Nephron (organoid): ENCODE data around the gene GRM1.

ENCODE experiments used
- H3K27ac Mint-ChIP-seq, 3 experiments: 2 replicates each; pipeline ENCODE4 v1.8.0; 2020; ENCODE audit warnings: mixed read lengths in 3 of 3, mild to moderate bottlenecking in 2 of 3, moderate library complexity in 1 of 3
- H3K27me3 Mint-ChIP-seq: 2 replicates; pipeline ENCODE4 v1.8.0; 2021; ENCODE audit warnings: low read depth, mild to moderate bottlenecking, moderate library complexity, mixed read lengths
- H3K36me3 Mint-ChIP-seq: 2 replicates; pipeline ENCODE4 v1.8.0; 2020; ENCODE audit warnings: low read depth, mixed read lengths
- H3K4me1 Mint-ChIP-seq: 2 replicates; pipeline ENCODE4 v1.8.0; 2020; ENCODE audit warnings: mixed read lengths
- H3K4me3 Mint-ChIP-seq, 3 experiments: 2 replicates each; pipeline ENCODE4 v1.8.0; 2020; ENCODE audit warnings: mild to moderate bottlenecking in 3 of 3, mixed read lengths in 3 of 3, moderate library complexity in 2 of 3
- H3K9me3 Mint-ChIP-seq: 2 replicates; pipeline ENCODE4 v1.8.0; 2020; ENCODE audit warnings: mixed read lengths
- TF ChIP-seq, protein P1 (sequence below), 3 experiments: fragments of 200-600 bp; sonication (generic); IDR thresholded peaks; one replicate each; pipeline ENCODE4 v1.5.0; 2021; ENCODE audit warnings: antibody characterized with exemption in 3 of 3; ENCODE audit not compliant: unreplicated experiment in 3 of 3

The GRM1 gene

DNA sequence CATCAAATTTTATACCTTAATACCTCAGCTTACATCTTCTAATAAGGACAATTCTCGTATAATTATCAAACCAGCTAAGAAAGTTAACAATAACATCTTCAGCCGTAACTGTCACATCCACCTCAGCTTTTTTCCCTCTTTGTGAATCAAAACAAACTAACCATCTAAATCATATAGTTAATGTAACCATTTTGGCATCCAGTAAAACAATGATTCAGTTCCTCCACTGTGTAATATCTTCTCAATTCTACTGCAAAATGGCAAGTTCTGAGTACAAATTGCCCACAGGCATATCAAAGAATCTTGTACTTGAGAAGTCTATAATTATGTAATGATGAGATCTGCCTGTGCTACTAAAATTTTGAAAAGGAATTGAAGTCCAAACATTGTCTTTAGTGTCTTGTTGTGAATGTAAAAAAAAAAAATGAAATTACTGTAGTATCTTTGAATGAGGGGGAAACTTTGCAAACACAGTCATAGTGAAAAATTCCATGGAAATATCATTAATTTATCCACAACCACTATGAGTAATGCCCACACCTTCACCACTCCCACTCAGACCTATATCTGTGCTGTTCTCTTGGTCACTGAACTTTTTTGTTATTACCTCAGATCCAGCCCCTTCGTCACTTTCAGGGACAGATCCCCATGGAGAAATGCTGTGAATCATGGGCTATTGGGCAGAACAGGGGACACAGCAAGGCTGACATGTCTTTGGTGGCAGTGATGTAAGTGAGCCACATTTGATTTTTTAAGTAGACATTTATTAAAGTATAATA is 336.1 kb downstream of the GRM1 start:
- H3K27me3 Mint-ChIP-seq, result no peaks in the 10 kb centered on the region
- TF ChIP-seq, protein P1, sequence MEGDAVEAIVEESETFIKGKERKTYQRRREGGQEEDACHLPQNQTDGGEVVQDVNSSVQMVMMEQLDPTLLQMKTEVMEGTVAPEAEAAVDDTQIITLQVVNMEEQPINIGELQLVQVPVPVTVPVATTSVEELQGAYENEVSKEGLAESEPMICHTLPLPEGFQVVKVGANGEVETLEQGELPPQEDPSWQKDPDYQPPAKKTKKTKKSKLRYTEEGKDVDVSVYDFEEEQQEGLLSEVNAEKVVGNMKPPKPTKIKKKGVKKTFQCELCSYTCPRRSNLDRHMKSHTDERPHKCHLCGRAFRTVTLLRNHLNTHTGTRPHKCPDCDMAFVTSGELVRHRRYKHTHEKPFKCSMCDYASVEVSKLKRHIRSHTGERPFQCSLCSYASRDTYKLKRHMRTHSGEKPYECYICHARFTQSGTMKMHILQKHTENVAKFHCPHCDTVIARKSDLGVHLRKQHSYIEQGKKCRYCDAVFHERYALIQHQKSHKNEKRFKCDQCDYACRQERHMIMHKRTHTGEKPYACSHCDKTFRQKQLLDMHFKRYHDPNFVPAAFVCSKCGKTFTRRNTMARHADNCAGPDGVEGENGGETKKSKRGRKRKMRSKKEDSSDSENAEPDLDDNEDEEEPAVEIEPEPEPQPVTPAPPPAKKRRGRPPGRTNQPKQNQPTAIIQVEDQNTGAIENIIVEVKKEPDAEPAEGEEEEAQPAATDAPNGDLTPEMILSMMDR (IDR thresholded peaks at IDR 0.05; ENCODE audit: unreplicated experiment in 3 of 3), result no peak
- H3K9me3 Mint-ChIP-seq, result peaks cover 3% of the 10 kb centered on the region
- no peak overlapping the region for H3K4me3 Mint-ChIP-seq
- H3K4me1 Mint-ChIP-seq, result no peaks in the 10 kb centered on the region
- no peaks in the 10 kb centered on the region for H3K36me3 Mint-ChIP-seq
- H3K27ac Mint-ChIP-seq, result no peak overlapping the region

DNA sequence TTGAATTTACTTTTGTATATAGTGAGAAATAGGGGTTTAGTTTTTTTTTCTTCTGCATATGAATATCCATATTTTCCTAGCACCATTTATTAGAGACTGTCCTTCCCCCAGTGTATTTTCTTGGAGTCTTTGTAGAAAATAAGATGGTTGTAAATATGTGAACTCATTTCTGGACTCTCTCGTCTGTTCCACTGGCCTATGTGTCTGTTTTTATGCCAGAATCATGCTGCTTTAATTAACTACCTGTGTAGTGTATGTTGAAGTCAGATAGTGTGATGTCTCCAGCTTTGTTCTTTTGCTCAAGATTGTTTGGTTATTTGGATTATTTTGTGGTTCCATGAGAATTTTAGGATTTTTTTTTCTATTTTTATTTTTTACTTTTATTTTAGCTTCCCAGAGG is 338.2 kb downstream of the GRM1 start:
- TF ChIP-seq, protein P1 (IDR thresholded peaks at IDR 0.05; ENCODE audit: unreplicated experiment in 3 of 3), result no peak
- peaks cover 10% of the 10 kb centered on the region for H3K9me3 Mint-ChIP-seq
- no peaks in the 10 kb centered on the region for H3K4me1 Mint-ChIP-seq
- H3K4me3 Mint-ChIP-seq, result no peak overlapping the region
- H3K27me3 Mint-ChIP-seq, result no peaks in the 10 kb centered on the region
- H3K27ac Mint-ChIP-seq, result no peak overlapping the region
- H3K36me3 Mint-ChIP-seq, result no peaks in the 10 kb centered on the region

DNA sequence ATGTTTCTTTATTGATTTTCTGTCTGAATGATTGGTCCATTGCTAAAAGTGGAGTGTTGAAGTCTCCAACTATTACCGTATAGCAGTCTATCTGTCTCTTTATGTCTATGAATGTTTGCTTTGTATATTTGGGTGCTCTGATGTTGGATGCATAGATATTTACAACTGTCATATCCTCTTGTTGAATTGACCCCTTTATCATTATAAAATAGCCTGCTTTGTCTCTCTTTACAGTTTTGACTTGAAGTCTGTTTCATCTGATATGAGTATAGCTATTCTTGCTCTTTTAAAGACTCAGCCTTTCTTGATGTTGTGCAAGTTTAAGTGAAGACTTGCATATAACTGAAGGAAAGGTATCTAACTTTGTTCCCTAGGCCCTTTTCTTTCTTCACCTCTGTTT is 341.0 kb downstream of the GRM1 start:
- peaks cover 14% of the 10 kb centered on the region for H3K9me3 Mint-ChIP-seq
- no peaks in the 10 kb centered on the region for H3K4me1 Mint-ChIP-seq
- no peak overlapping the region for H3K27ac Mint-ChIP-seq
- no peaks in the 10 kb centered on the region for H3K36me3 Mint-ChIP-seq
- H3K4me3 Mint-ChIP-seq, result no peak overlapping the region
- TF ChIP-seq, protein P1 (IDR thresholded peaks at IDR 0.05; ENCODE audit: unreplicated experiment in 3 of 3), result no peak
- H3K27me3 Mint-ChIP-seq, result no peaks in the 10 kb centered on the region

DNA sequence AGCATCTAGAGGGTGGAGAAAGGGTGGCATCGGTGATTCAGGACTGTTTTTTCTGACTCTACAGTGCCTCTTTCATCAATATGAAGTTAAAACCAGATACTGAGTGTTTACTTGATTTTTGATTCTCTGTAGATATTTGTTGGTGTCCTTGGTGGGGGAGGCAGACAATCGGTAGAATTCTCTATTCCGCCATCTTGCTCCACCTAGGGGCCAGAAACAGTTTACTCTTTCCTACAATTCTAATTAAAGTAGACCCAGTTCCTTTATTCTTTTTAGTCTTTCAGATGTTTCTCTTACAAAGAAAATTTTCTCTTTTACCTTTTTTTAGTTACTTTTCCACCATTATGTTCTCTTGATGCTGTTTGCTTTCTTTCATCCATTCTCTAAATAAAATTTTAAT is 352.6 kb downstream of the GRM1 start:
- Mint-ChIP-seq H3K4me3 (no peak overlapping the region), H3K36me3 (no peaks in the 10 kb centered on the region), H3K27me3 (no peaks in the 10 kb centered on the region), H3K27ac (no peak overlapping the region), H3K4me1 (no peaks in the 10 kb centered on the region), H3K9me3 (peaks cover 4% of the 10 kb centered on the region)
- TF ChIP-seq, protein P1 (IDR thresholded peaks at IDR 0.05; ENCODE audit: unreplicated experiment in 3 of 3), result peak in 1 of 3 experiments; percentile 20

DNA sequence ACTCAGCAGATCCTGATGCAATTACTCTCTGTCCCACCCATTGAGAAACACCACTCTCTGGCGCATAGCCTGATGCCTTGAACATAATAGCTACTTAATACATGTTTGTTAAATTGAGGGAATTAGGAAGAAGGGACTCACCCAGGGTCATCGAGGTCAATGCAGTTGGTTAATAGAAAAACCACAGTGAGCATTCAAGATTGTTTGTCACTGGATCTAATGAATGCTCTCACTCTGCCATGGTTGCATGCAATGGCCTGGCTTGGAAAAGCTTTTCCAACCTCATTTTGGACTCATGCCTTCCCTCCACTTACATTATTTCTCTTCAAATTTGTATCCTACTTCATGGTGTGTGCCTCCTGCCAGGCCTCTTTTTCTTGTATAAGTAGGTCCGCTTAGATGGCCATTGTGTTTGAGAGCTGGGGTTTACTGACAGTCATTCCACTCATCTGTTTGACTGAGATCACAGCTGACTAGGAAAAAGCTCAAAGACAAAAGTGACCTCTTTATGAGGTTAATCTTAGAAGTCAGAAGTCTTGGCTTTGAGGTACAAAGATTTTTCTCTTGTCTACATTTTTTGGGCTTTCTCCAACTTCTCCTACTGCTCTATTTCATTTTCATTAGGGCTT is 360.0 kb downstream of the GRM1 start:
- no peak overlapping the region for H3K27ac Mint-ChIP-seq
- no peaks in the 10 kb centered on the region for H3K36me3 Mint-ChIP-seq

More for the DNA sequence above, 360.0 kb downstream of the GRM1 start:
- TF ChIP-seq, protein P1 (IDR thresholded peaks at IDR 0.05; ENCODE audit: unreplicated experiment in 3 of 3), result no peak
- H3K4me1 Mint-ChIP-seq, result no peaks in the 10 kb centered on the region
- no peak overlapping the region for H3K4me3 Mint-ChIP-seq
- H3K9me3 Mint-ChIP-seq, result no peaks in the 10 kb centered on the region
- no peaks in the 10 kb centered on the region for H3K27me3 Mint-ChIP-seq
